GM12878 (cell line): ENCODE results near the gene PPP1R12B. TPM values are rescaled to one million over a fixed set of nuclear protein-coding genes. Genes with fewer than 3 reads are reported as not detected.

Source experiments
- ATAC-seq: fragments of 200-7000 bp; cut with Tn5 transposase; 3 replicates; pipeline ENCODE4 v1.9.1; 2020; ENCODE audit warnings: mild to moderate bottlenecking, moderate library complexity
- BruUV-seq: library from RNA; stranded (reverse); fragments of 400-500 nt; replicated peaks from 2 replicates; lab custom pipeline; 2021; lab: Mats Ljungman, UMichigan
- CTCF ChIA-PET: fragments of 300-600 bp; sonication (Branson Sonifier 250); formaldehyde crosslinking; extraction: SDS; loops from one replicate; lab custom pipeline; 2021; ENCODE audit warnings: inconsistent platforms; lab: Yijun Ruan, JAX
- POLR2A ChIA-PET: fragments of 350-600 bp; formaldehyde crosslinking; extraction: SDS; loops from one replicate; lab custom pipeline; 2021; ENCODE audit warnings: inconsistent platforms; lab: Charles Lee
- RAD21 ChIA-PET: fragments of 300-600 bp; sonication (Branson Sonifier 250); formaldehyde crosslinking; loops from one replicate; lab custom pipeline; 2023; ENCODE audit warnings: antibody characterized with exemption; ENCODE audit not compliant: unreplicated experiment; lab: Charles Lee
- SMC1A ChIA-PET: fragments of 300-600 bp; sonication (Branson Sonifier 250); formaldehyde crosslinking; loops from one replicate; lab custom pipeline; 2023; ENCODE audit not compliant: unreplicated experiment, uncharacterized antibody; lab: Charles Lee
- DNase-seq: peaks from one replicate; pipeline ENCODE4 v3.0.0-alpha.2; 2011; ENCODE audit warnings: low read depth, low spot score
- FAIRE-seq: peaks from 3 replicates; lab custom pipeline; 2011; peaks lifted over from hg19 to GRCh38; lab: Jason Lieb, UNC
- H2AFZ ChIP-seq: 2 replicates; pipeline ENCODE4 v1.6.0; 2011; ENCODE audit warnings: low read depth, low read length, control low read depth; ENCODE audit not compliant: control insufficient read depth
- H3K27ac ChIP-seq: 2 replicates; pipeline ENCODE4 v1.5.1; 2011; ENCODE audit warnings: control low read depth; ENCODE audit not compliant: control insufficient read depth, insufficient read depth
- H3K27me3 ChIP-seq, 2 experiments: replicated peaks in 1 of 2; 2 replicates each; pipeline versions ENCODE4 v1.6.0 to v1.6.1; 2011; ENCODE audit warnings: low read length in 1 of 2; ENCODE audit not compliant: control insufficient read depth in 2 of 2, insufficient read depth in 2 of 2
- H3K36me3 ChIP-seq, 2 experiments: 2 replicates each; pipeline ENCODE4 v1.5.1; 2011; ENCODE audit warnings: low read length in 1 of 2; ENCODE audit not compliant: control insufficient read depth in 2 of 2, insufficient read depth in 2 of 2
- H3K4me1 ChIP-seq: 2 replicates; pipeline ENCODE4 v1.6.1; 2011; ENCODE audit warnings: mild to moderate bottlenecking, low read length, moderate library complexity, mixed read lengths; ENCODE audit not compliant: control insufficient read depth, insufficient read depth
- H3K4me2 ChIP-seq: 2 replicates; pipeline ENCODE4 v1.6.0; 2011; ENCODE audit warnings: control low read depth; ENCODE audit not compliant: control insufficient read depth, insufficient read depth
- H3K4me3 ChIP-seq: fragments of 200-600 bp; sonication (generic); 2 replicates; pipeline ENCODE4 v1.5.1; 2016
- H3K79me2 ChIP-seq: 2 replicates; pipeline ENCODE4 v1.6.0; 2011; ENCODE audit warnings: low read length; ENCODE audit not compliant: control insufficient read depth, insufficient read depth
- H3K9ac ChIP-seq: 2 replicates; pipeline ENCODE4 v1.8.0; 2011; ENCODE audit warnings: low read length, control low read depth, mixed read lengths; ENCODE audit not compliant: control insufficient read depth, insufficient read depth
- H3K9me3 ChIP-seq: replicated peaks from 3 replicates; pipeline ENCODE4 v1.5.1; 2011; ENCODE audit warnings: mild to moderate bottlenecking, low read length; ENCODE audit not compliant: control insufficient read depth, insufficient read depth
- H4K20me1 ChIP-seq: 2 replicates; pipeline ENCODE4 v1.6.0; 2011; ENCODE audit not compliant: control insufficient read depth, insufficient read depth
- CREB1 ChIP-seq: IDR thresholded peaks from 2 replicates; pipeline ENCODE4 v1.6.1; 2012; ENCODE audit warnings: low read depth, mild to moderate bottlenecking, inconsistent platforms
- CTCF ChIP-seq, 3 experiments: IDR thresholded peaks in 2 of 3; conservative IDR thresholded peaks in 1 of 3; 2 replicates each; pipeline ENCODE4 v1.5.1; 2011; ENCODE audit warnings: low read depth in 3 of 3, low read length in 3 of 3, mild to moderate bottlenecking in 3 of 3, control low read depth in 2 of 3, moderate library complexity in 2 of 3, inconsistent platforms in 1 of 3, mixed read lengths in 1 of 3; ENCODE audit not compliant: control insufficient read depth in 2 of 3, insufficient read depth in 1 of 3; ENCODE audit errors: extremely low read depth in 1 of 3
- EP300 ChIP-seq, 2 experiments: fragments of 150-350 bp in 1 of 2; IDR thresholded peaks; 2 replicates each; pipeline ENCODE4 v1.6.1; 2011 to 2012; ENCODE audit warnings: low read depth in 2 of 2, low read length in 2 of 2, borderline replicate concordance in 1 of 2, improper control_type of control experiment in 1 of 2, inconsistent platforms in 1 of 2; ENCODE audit not compliant: control insufficient read depth in 1 of 2
- IKZF1 ChIP-seq: fragments of 450-650 bp; conservative IDR thresholded peaks from 2 replicates; pipeline ENCODE4 v1.6.1; 2017; ENCODE audit warnings: antibody characterized with exemption, mild to moderate bottlenecking
- MEF2B ChIP-seq: fragments of 450-650 bp; IDR thresholded peaks from 2 replicates; pipeline ENCODE4 v1.6.1; 2018; ENCODE audit warnings: mild to moderate bottlenecking, moderate library complexity; ENCODE audit not compliant: partially characterized antibody, poor library complexity, severe bottlenecking
- SPI1 ChIP-seq: IDR thresholded peaks from 2 replicates; pipeline ENCODE4 v1.6.1; 2011; ENCODE audit warnings: low read depth, mild to moderate bottlenecking, low read length, moderate library complexity, borderline replicate concordance; ENCODE audit not compliant: insufficient read depth
- TBL1XR1 ChIP-seq: IDR thresholded peaks from 2 replicates; pipeline ENCODE4 v1.6.1; 2012; ENCODE audit warnings: low read depth, low read length, improper control_type of control experiment
- WGBS: methylation state at CpG from one replicate; pipeline ENCODE4 v1.1.6; 2016; ENCODE audit warnings: low lambda C conversion rate; ENCODE audit not compliant: insufficient replicate concordance, insufficient coverage; ENCODE audit errors: missing lambda C conversion rate; 5-methylcytosine and 5-hydroxymethylcytosine counted together
- in situ Hi-C: fragments of 300-500 bp; cut with MboI; formaldehyde crosslinking; loops from 9 replicates; pipeline ENCODE4 v1.14.3; 2018; ENCODE audit warnings: mixed read lengths
- intact Hi-C: fragments of 100-400 bp; cut with micrococcal nuclease; formaldehyde crosslinking; loops from one replicate; pipeline ENCODE4 v1.14.2; 2022; ENCODE audit not compliant: unreplicated experiment
- polyA plus RNA-seq, 11 experiments: library from polyadenylated mRNA; depleted of rRNA in 4 of 11; unstranded in 6 of 11; stranded (reverse) in 5 of 11; fragments of >200 nt; fragmentation: Nextera tagmentation in 4 of 11; fragmentation: Illumina TruSeq in 1 of 11; extraction: Ambion mirVana in 4 of 11; extraction: Trizol in 1 of 11; gene quantifications; 1 replicate in 1 of 11; 2 replicates in 10 of 11; pipeline versions ENCODE4 v1.2.1 to v1.2.3, GENCODE V29; 2011 to 2016; ENCODE audit warnings: inconsistent platforms in 2 of 11, missing spikeins in 2 of 11, low read depth in 1 of 11
- total RNA-seq, 4 experiments: library from RNA; depleted of rRNA in 3 of 4; stranded (reverse); fragments of >200 nt in 3 of 4; fragmentation: Illumina TruSeq in 1 of 4; extraction: Trizol in 1 of 4; gene quantifications; 2 replicates each; pipeline versions ENCODE4 v1.2.1 to v1.2.3, GENCODE V29; 2013 to 2021

Gene PPP1R12B
- total and polyA plus RNA-seq, 10 of the 15 experiments (the other 5 are each of a cell fraction or from before 2014, with no cell fraction given) = 0.29 to 9.4 (median 4.7) TPM

- ChIA-PET SMC1A (interaction anchor here (4.0 kb wide), 1 partner anchor 25 kb away, joined by 12 read pairs; no protein-coding TSS in a partner anchor), CTCF (interaction anchor here (0.8 to 1.4 kb wide), 2 partner anchors 11 to 123 kb away, joined by 3 to 4 read pairs; no protein-coding TSS in a partner anchor), RAD21 (no interaction called here), POLR2A (no interaction called here)
- no peaks in the 10 kb centered on the region for H3K36me3 ChIP-seq
- H3K4me2 ChIP-seq = no peak overlapping the region
- no peak for TF ChIP-seq MEF2B
- no peak for TF ChIP-seq CTCF (IDR thresholded peaks at IDR 0.05 in 2 of 3, conservative IDR thresholded peaks at IDR 0.05 in 1 of 3; ENCODE audit: control insufficient read depth in 2 of 3, extremely low read depth in 1 of 3, insufficient read depth in 1 of 3, low read depth in 3 of 3, low read length in 3 of 3)
- TF ChIP-seq CREB1 = no peak
- no peak for TF ChIP-seq TBL1XR1
- no peak for TF ChIP-seq EP300 (IDR thresholded peaks at IDR 0.05; ENCODE audit: borderline replicate concordance in 1 of 2, control insufficient read depth in 1 of 2, low read depth in 2 of 2, low read length in 2 of 2)
- peak; percentile 66; the same call in 1 of the 2 replicates for TF ChIP-seq SPI1
- 0 out of 2 replicates have a peak, but pooled peaks have one; percentile 19 for TF ChIP-seq IKZF1
- H3K4me3 ChIP-seq = no peak overlapping the region
- BruUV-seq = no TSS peak
- FAIRE-seq = no peak
- intact Hi-C loops = no loop called here
- H3K4me1 ChIP-seq = peaks cover 3% of the 10 kb centered on the region
- ATAC-seq = no peak; the same call in 2 of the 3 replicates
- DNase-seq = no peak
- H3K9ac ChIP-seq = no peak overlapping the region
- H3K27ac ChIP-seq = no peak overlapping the region
- no peaks in the 10 kb centered on the region; the same call in 1 of the 2 replicates for H4K20me1 ChIP-seq
- whole genome bisulfite sequencing = 47% methylated on average over 3 of the region's 3 CpGs
- H3K9me3 ChIP-seq = no peaks in the 10 kb centered on the region
- no peaks in the 10 kb centered on the region for H3K79me2 ChIP-seq
- H3K27me3 ChIP-seq = no peaks in the 10 kb centered on the region; a peak in 2 of 4 replicates
- no peak overlapping the region for H2AFZ ChIP-seq
- in situ Hi-C loops = no loop called here
Observed at GRCh38 chr1:202597090-202597761, 248.7 kb downstream of the PPP1R12B start.
